ENCODE results near the gene PDK2.

The PDK2 gene

GRCh38 chr17:50094753-50095619, at the start of gene PDK2:
TSS of gene PDK2 (plus strand) at chr17:50095351. CDS start at chr17:50095436, 85 bp downstream.
- DNase-seq (ENCODE audit: low read depth) = peak; percentile 95

- DNase-seq (ENCODE audit: low read depth) = no peak
Measured at GRCh38 chr17:50046179-50046578, 49.0 kb upstream of the PDK2 start.

- no peak for DNase-seq (ENCODE audit: low read depth)
Measured at GRCh38 chr17:50046667-50047066, 48.5 kb upstream of the PDK2 start.

- no peak for DNase-seq (ENCODE audit: low read depth)
Measured at GRCh38 chr17:50047083-50047482, 48.1 kb upstream of the PDK2 start.

GRCh38 chr17:50047488-50048126, 47.5 kb upstream of the PDK2 start:
- DNase-seq (ENCODE audit: low read depth) = no peak

GRCh38 chr17:50048146-50048720, 46.9 kb upstream of the PDK2 start:
- no peak for DNase-seq (ENCODE audit: low read depth)

- no peak for DNase-seq (ENCODE audit: low read depth)
Measured at GRCh38 chr17:50048988-50049387, 46.2 kb upstream of the PDK2 start.

GRCh38 chr17:50049636-50050035, 45.5 kb upstream of the PDK2 start:
- no peak for DNase-seq (ENCODE audit: low read depth)

GRCh38 chr17:50050431-50051032, 44.6 kb upstream of the PDK2 start:
- DNase-seq (ENCODE audit: low read depth) = no peak

- no peak for DNase-seq (ENCODE audit: low read depth)
Measured at GRCh38 chr17:50051082-50051576, 44.0 kb upstream of the PDK2 start.

GRCh38 chr17:50051606-50052005, 43.5 kb upstream of the PDK2 start:
- DNase-seq (ENCODE audit: low read depth) = no peak

GRCh38 chr17:50052241-50052796, 42.8 kb upstream of the PDK2 start:
- DNase-seq (ENCODE audit: low read depth) = no peak

GRCh38 chr17:50052822-50053653, 42.1 kb upstream of the PDK2 start:
- no peak for DNase-seq (ENCODE audit: low read depth)

GRCh38 chr17:50053654-50053960, 41.5 kb upstream of the PDK2 start:
- DNase-seq (ENCODE audit: low read depth) = no peak

- DNase-seq (ENCODE audit: low read depth) = no peak
Measured at GRCh38 chr17:50055055-50055425, 40.1 kb upstream of the PDK2 start.

- DNase-seq (ENCODE audit: low read depth) = peak; percentile 65
Measured at GRCh38 chr17:50055426-50056216, 39.5 kb upstream of the PDK2 start, which contains the start of gene ITGA3. TSS of gene ITGA3 (plus strand) at chr17:50056110. CDS start at chr17:50056440, 330 bp downstream.

- no peak for DNase-seq (ENCODE audit: low read depth)
Measured at GRCh38 chr17:50056217-50056960, 38.8 kb upstream of the PDK2 start.

- no peak for DNase-seq (ENCODE audit: low read depth)
Measured at GRCh38 chr17:50056961-50057330, 38.2 kb upstream of the PDK2 start.

GRCh38 chr17:50057521-50057991, 37.6 kb upstream of the PDK2 start:
- no peak for DNase-seq (ENCODE audit: low read depth)

Measured in stromal cell of bone marrow (primary cell).